Stimulated activated CD8-positive, alpha-beta memory T cell treated with anti-CD3 and anti-CD28 coated beads, Interleukin-7, amount 100 ng/mL, for 1 hour (primary cell): Measurements from ENCODE around the gene LRP11.
"Not testable (repeated sequence)": the region's sequence is repeated elsewhere in the genome, so short reads cannot be mapped to it uniquely, and the experiment has no call there.

Experiments
- DNase-seq, 2 donors: peaks; one replicate each; pipeline ENCODE4 v3.0.0-alpha.2; 2020; ENCODE audit warnings: low read depth in 2 of 2

The LRP11 gene

GRCh38 chr6:149863698-149864577 is at the start of gene LRP11:
Gene LRP11 (minus strand): TSS chr6:149864359. CDS start chr6:149864020, 339 bp downstream.
- DNase-seq, result peak; percentile 51 to 57

DNA sequence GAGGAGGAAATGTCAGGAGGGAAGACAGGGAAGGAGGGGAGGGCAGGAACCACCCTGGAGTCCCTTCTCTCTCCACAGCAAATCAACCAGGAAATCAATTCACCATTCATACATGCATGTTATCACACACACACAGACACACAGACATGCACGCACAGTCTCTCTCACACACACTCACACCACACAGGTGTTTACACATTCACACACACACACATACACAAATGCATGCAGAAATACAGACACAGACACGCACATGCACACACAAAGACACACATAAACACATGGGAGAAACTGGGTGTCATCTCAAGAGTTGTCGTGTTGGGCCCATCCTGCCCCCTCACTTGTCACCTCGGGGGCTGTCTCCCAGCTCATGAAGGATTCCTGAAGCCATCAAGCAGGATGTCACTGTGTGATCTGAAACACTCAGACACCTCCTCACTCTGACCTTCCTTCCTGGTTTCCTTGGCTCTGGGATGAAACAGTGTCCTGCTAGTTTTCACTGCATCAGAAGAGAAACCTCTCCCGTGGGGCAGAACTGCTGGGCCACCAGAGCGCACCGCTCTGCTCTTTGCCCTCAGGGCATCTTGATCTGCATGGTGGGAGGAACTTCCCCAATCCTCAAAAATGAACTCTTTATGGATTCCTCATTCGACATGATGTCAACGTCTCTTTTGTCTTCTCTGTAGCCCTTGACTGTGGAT is 49.5 kb upstream of the LRP11 start:
- no peak for DNase-seq

GRCh38 chr6:149913085-149913484 is 48.9 kb upstream of the LRP11 start:
- no peak for DNase-seq

GRCh38 chr6:149912680-149913079 is 48.5 kb upstream of the LRP11 start:
- not testable (repeated sequence) for DNase-seq

- DNase-seq, result no peak
These were observed 46.6 kb upstream of the LRP11 start for GRCh38 chr6:149910721-149911151.

DNA sequence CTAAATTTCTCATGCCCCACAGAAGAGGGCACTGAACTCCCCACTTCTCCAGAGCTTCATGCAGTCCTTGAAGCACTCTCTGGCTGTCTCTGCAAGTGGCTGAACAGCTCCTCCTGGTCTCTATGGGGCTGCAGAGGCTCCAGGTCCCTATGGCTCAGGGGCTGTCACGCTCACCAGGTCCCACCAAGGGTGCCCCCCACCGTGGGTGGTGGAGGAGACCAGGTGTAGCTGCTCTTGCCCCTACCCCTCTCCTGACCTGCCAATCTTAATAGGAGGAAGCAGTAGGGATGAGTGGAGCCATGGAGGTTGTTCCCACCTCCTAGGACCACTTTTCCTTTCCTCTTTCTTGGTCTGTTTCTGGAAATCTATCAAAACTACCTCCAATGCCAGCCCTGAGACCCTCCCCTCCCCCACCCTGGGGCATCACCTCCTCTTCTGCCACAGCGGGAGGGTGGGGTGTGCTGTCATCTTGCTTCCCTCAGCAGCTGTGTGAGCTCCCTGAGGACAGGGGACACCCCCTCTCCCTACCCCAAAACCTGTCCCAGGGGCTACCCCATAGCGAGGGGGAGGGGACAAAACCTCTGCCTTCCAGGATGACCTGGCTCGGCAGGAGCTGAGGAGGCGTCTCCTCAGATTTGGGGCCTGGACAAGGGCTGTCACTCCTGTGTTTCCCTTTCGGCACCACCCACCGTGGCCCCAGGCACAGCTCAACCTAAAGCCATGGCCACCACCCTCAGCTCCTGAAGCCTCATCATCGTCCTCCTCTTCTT is 45.7 kb upstream of the LRP11 start:
- no peak for DNase-seq

- DNase-seq, result not testable (repeated sequence)
These were observed 44.3 kb upstream of the LRP11 start for GRCh38 chr6:149908480-149908879.

DNA sequence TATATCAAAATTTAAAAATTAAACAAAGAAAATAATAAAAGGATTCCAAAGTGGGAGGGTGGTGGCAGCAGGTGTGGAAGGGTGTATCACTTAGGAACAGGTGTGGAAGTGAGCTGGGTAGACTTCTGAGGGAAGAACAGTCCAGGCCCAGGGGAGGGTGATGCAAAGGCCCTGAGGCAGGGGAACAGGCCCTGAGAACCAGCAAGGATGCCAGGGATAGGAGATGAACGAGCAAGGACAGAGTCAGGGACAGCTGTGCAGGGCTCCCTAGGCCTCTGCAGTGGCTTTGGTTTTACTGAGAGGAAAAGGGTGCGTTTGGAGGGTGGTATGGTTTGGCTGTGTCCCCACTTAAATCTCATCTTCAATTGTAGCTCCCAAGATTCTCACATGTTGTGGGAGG is 43.2 kb upstream of the LRP11 start:
- DNase-seq, result no peak

DNA sequence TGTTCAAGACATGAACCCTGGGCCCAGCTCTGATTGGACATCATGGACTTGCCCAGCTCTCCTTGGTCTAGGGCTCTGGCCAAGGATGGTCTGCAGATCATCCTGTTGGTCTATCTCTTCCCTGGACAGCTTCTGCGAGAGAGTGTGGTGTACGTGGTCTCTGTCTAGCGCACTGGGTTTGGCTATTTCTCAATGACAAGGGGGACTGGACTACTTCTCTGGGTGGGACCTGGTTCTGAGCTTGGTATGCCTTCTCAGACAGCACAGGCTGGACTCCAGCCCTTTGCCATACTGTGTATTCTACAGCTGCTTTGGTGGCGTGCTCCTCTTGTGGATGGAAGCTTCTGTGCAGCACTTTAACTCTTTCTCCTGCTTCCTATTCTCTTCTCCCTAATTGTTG is 42.2 kb upstream of the LRP11 start:
- no peak for DNase-seq

- DNase-seq, result no peak
These were observed 41.8 kb upstream of the LRP11 start for GRCh38 chr6:149905911-149906371.

- DNase-seq, result no peak
These were observed 41.3 kb upstream of the LRP11 start for GRCh38 chr6:149905371-149905910.

- no peak for DNase-seq
These were observed 40.7 kb upstream of the LRP11 start for GRCh38 chr6:149904661-149905370.

GRCh38 chr6:149903938-149904611 is 39.9 kb upstream of the LRP11 start:
- DNase-seq, result no peak

- no peak for DNase-seq
These were observed 37.4 kb upstream of the LRP11 start for GRCh38 chr6:149901444-149902140.

- no peak for DNase-seq
These were observed 36.7 kb upstream of the LRP11 start for GRCh38 chr6:149900620-149901443.

DNA sequence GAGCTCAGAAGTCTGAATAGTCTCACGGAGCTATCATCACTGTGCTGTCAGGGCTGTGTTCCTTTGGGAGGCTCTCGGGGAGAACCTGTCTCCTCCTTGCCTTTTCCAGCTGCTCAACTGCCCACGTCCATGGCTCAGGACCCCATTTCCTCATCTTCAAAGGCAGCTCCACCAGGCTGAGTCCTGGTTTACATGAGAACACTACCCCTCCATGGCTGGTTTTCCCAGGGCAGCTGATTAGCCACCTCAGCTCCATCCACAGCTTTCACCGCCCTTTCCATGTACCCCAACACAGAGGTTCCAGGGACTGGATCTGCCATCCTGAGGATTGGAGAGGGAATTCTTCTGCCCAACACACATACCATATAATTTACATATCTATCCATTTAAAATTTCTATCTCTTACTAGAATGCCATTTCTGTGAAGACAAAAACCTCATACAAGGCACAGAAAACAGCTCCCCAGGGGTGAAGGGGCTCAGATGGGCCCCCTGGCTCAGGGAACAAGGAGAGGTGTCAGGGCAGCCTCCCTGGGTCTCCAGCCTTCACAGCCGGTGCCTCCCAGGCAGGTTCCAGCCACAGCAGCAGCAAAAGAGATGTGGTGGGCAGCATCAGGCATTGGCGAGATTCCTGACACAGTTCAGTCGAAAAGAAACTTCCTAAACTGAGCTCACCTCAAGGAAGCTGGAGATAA is 35.9 kb upstream of the LRP11 start:
- DNase-seq, result no peak

DNA sequence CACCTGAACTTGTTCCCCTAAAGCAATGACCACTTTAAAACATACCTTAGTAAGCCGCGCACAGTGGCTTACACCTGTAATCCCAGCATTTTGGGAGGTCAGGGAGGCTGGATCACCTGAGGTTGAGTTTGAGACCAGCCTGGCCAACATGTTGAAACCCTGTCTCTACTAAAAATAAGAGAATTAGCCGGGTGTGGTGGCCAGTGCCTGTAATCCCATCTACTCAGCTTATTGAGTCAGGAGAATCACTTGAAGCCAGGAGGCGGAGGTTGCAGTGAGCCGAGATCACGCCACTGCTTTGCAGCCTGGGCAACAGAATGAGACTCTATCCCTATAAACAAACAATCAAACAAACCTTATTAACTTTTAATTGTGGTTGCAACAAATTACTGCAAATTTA is 35.3 kb upstream of the LRP11 start:
- no peak for DNase-seq

- DNase-seq, result no peak
These were observed 34.8 kb upstream of the LRP11 start for GRCh38 chr6:149898966-149899365.
